Heart right ventricle (tissue), 16 donors: ENCODE data around the gene VEGFA. TPM values are rescaled to one million over a fixed set of nuclear protein-coding genes. Genes with fewer than 3 reads are reported as not detected.

Experiments
- ATAC-seq, 8 donors: fragments of 200-7000 bp; cut with Tn5 transposase; one replicate each; pipeline ENCODE4 v1.9.1; 2020; ENCODE audit warnings: mild to moderate bottlenecking in 8 of 8, moderate library complexity in 8 of 8, moderate number of reproducible peaks in 1 of 8
- DNase-seq, 2 donors: peaks; one replicate each; pipeline ENCODE4 v3.0.0-alpha.2; 2020
- H3K27ac ChIP-seq, 10 donors: fragments of 200-600 bp; sonication (generic) in 2 of 10; one replicate each; pipeline versions ENCODE4 v1.5.0 to v1.8.0; 2020 to 2022; ENCODE audit warnings: mild to moderate bottlenecking in 3 of 10
- H3K27me3 ChIP-seq, 7 donors: fragments of 200-600 bp; one replicate each; pipeline ENCODE4 v1.8.0; 2021 to 2022; ENCODE audit warnings: mild to moderate bottlenecking in 2 of 7
- H3K36me3 ChIP-seq, 9 donors: fragments of 200-600 bp; sonication (generic) in 1 of 9; one replicate each; pipeline versions ENCODE4 v1.5.0 to v1.8.0; 2020 to 2022; ENCODE audit warnings: mild to moderate bottlenecking in 2 of 9
- H3K4me1 ChIP-seq, 9 donors: fragments of 200-600 bp; sonication (generic) in 1 of 9; one replicate each; pipeline versions ENCODE4 v1.5.0 to v1.8.0; 2020 to 2022; ENCODE audit warnings: mild to moderate bottlenecking in 4 of 9
- H3K4me3 ChIP-seq, 10 donors: fragments of 200-600 bp; sonication (generic) in 2 of 10; one replicate each; pipeline versions ENCODE4 v1.5.0 to v1.8.0; 2020 to 2022; ENCODE audit warnings: mild to moderate bottlenecking in 7 of 10, moderate library complexity in 2 of 10
- H3K9me3 ChIP-seq, 11 donors: fragments of 200-600 bp in 10 of 11; sonication (generic) in 2 of 11; one replicate each; pipeline versions ENCODE4 v1.5.0 to v1.8.0; 2013 to 2022; ENCODE audit warnings: mild to moderate bottlenecking in 2 of 11, control low read depth in 1 of 11, moderate library complexity in 1 of 11
- CTCF ChIP-seq, 9 donors: fragments of 200-600 bp; sonication (generic) in 2 of 9; IDR thresholded peaks; one replicate each; pipeline versions ENCODE4 v1.5.0 to v1.8.0; 2021 to 2022; ENCODE audit warnings: antibody characterized with exemption in 9 of 9, mild to moderate bottlenecking in 5 of 9, moderate library complexity in 1 of 9
- WGBS, 2 donors: extraction: QIAGEN DNeasy Blood & Tissue Kit; methylation state at CpG; one replicate each; pipeline ENCODE4 v1.1.7; 2013; ENCODE audit warnings: inconsistent platforms in 1 of 2; 5-methylcytosine and 5-hydroxymethylcytosine counted together
- intact Hi-C, 10 donors: fragments of 100-400 bp; cut with DNase I; formaldehyde crosslinking; loops; one replicate each; pipeline versions ENCODE4 v1.11.1 to v1.14.2; 2022
- polyA plus RNA-seq, 2 donors: library from polyadenylated mRNA; stranded (reverse); fragments of 200-250 nt; gene quantifications; one replicate each; pipeline ENCODE4 v1.2.3, GENCODE V29; 2013
- total RNA-seq, 10 donors: library from RNA; stranded (reverse); fragmentation: NEBNext Ultra II Directional in 3 of 10; extraction: Animal tissue kit (Norgen Biotek cat#: 25700) in 3 of 10; gene quantifications; one replicate each; pipeline versions ENCODE4 v1.2.1 to v1.2.4, GENCODE V29; 2021 to 2023
- donor health status: Arrhythmogenic right ventricular cardiomyopathy.
- donor health status: ischemic (EF 13 %, LVEDD 7.1; RV severe dilation, severe dysfunction).
- donor health status: healthy with polysubstance abuse.
- donor health status: DM: no; HTN: yes; CAD: no.
- donor health status: DM: no; HTN: no; CAD: no.
- donor health status: ischemic (EF 25% LVEDD 6.9; RV normal size, moderate dysfunction).
- donor health status: ischemic (EF 25% LVEDD 5.7; RV mildly dilated, moderate dysfunction).
- donor health status: healthy.
- donor health status: DM: yes; HTN: yes; CAD: no.
- donor health status: Ischemic cardiomyopathy.
- donor health status: ischemic (EF 35%, LVEDD 5.7; RV mildly dilated, moderate dysfunction).
- donor health status: nonischemic (EF 11% LVEDD 7.7; RV severe dilation, severe dysfunction).
- donor health status: DM: yes; HTN: yes; CAD: no.
- donor health status: PGD.
- donor health status: ischemic (EF 29% LVEDD 5.4; RV normal size, mild dysfunction).
- donor health status: nonischemic (EF 23%, LVEDD 6.1; RV moderate dilation, normal function).

VEGFA gene
- total and polyA plus RNA-seq, 12 donors: 133 to 456 (median 216) TPM

DNA sequence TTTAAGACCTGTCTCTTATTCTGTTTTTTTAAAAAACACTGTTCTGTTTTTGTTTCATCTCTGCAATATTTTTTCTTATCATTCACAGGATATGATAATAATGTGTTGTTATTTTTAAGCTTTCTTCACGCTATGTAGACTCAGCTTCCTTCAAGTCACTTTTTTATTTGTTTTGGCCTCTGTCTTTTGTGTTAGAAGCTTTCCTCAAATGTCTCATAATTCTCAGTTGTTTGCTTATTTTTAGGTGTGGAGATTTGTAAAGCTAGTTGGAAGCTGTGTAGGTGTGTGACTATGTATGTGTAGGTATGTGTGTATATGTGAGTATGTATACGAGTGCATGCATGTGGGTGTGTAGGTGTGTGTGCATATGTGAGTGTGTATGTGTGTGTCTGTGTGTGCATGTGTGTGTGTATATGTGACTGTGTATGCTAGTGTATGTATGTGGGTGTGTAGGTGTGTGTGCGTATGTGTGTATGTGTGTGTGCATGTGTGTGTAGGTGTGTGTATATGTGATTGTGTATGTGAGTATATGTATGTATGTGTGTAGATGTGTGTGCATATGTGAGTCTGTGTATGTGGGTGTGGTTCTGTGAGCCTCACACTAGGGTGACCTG, 16.3 kb upstream of the VEGFA start:
- DNase-seq (no peak), ATAC-seq (no peak)
- TF ChIP-seq CTCF (IDR thresholded peaks at IDR 0.05): no peak
- 91 to 92% methylated on average over 3 of the region's 3 CpGs for WGBS, 2 donors
- intact Hi-C loops: no loop called here
- no peaks in the 10 kb centered on the region for H3K36me3 ChIP-seq
- H3K4me3 ChIP-seq: no peak overlapping the region
- no peaks in the 10 kb centered on the region for H3K27me3 ChIP-seq
- H3K9me3 ChIP-seq: peaks cover 0 to 4% (median 0%) of the 10 kb centered on the region in 11 donors
- H3K4me1 ChIP-seq: peaks cover 0 to 6% (median 0%) of the 10 kb centered on the region in 9 donors
- H3K27ac ChIP-seq: no peak overlapping the region

- peaks cover 0 to 2% (median 0%) of the 10 kb centered on the region in 11 donors for H3K9me3 ChIP-seq
- ATAC-seq: peak in 1 of 8 donors; percentile 11
- no peak for DNase-seq
- 70 to 71% methylated on average over 9 of the region's 9 CpGs for WGBS, 2 donors
- H3K27me3 ChIP-seq: no peaks in the 10 kb centered on the region
- TF ChIP-seq CTCF (IDR thresholded peaks at IDR 0.05): no peak
- no peak overlapping the region for H3K4me3 ChIP-seq
- peaks cover 0 to 6% (median 0%) of the 10 kb centered on the region in 9 donors for H3K4me1 ChIP-seq
- no peak overlapping the region for H3K27ac ChIP-seq
- intact Hi-C loops: loop anchor here in 8 of 10 donors (2.0 to 5.0 kb wide), 3 partner anchors 36 to 91 kb away; no protein-coding TSS in a partner anchor
- H3K36me3 ChIP-seq: no peaks in the 10 kb centered on the region
Measured at GRCh38 chr6:43757966-43758616, 11.9 kb upstream of the VEGFA start.

- peaks cover 0 to 7% (median 0%) of the 10 kb centered on the region in 9 donors for H3K4me1 ChIP-seq
- H3K36me3 ChIP-seq: no peaks in the 10 kb centered on the region
- intact Hi-C loops: loop anchor here in 8 of 10 donors (2.0 to 5.0 kb wide), 3 partner anchors 36 to 92 kb away; no protein-coding TSS in a partner anchor
- H3K27ac ChIP-seq: no peak overlapping the region
- H3K27me3 ChIP-seq: no peaks in the 10 kb centered on the region
- H3K9me3 ChIP-seq: no peaks in the 10 kb centered on the region
- H3K4me3 ChIP-seq: no peak overlapping the region
- DNase-seq: no peak
- TF ChIP-seq CTCF (IDR thresholded peaks at IDR 0.05): peak; percentile 56 to 80 (median 72)
- ATAC-seq: peak; percentile 39 to 75 (median 66)
- WGBS, 2 donors: 63% methylated on average over 9 of the region's 9 CpGs
Measured at GRCh38 chr6:43758617-43759050, 11.4 kb upstream of the VEGFA start.

GRCh38 chr6:43759136-43759906, 10.7 kb upstream of the VEGFA start:
- no peak overlapping the region for H3K27ac ChIP-seq
- no peaks in the 10 kb centered on the region for H3K9me3 ChIP-seq
- H3K27me3 ChIP-seq: no peaks in the 10 kb centered on the region
- WGBS, 2 donors: 71 to 79% methylated on average over 7 of the region's 7 CpGs
- no peak for DNase-seq
- H3K36me3 ChIP-seq: no peaks in the 10 kb centered on the region
- no peak overlapping the region for H3K4me3 ChIP-seq
- ATAC-seq: no peak
- no peak for TF ChIP-seq CTCF (IDR thresholded peaks at IDR 0.05)
- intact Hi-C loops: loop anchor here in 8 of 10 donors (2.0 to 5.0 kb wide), 3 partner anchors 37 to 93 kb away; no protein-coding TSS in a partner anchor
- H3K4me1 ChIP-seq: peaks cover 0 to 11% (median 0%) of the 10 kb centered on the region in 9 donors
